OCI-LY3 (cell line): Measurements from ENCODE around the gene RCAN3.
A peak's percentile ranks its signal among the peaks of the same experiment; 100 is the strongest.

Experiments used
- H2AFZ ChIP-seq: fragments of 200-600, 300-600 bp; shearing (Covaris generic); 2 replicates; pipeline ENCODE4 v1.6.0; 2014; ENCODE audit warnings: antibody characterized with exemption, low read depth, low read length
- H3K27ac ChIP-seq: fragments of 200-600, 300-600 bp; sonication (generic); 2 replicates; pipeline ENCODE4 v1.5.1; 2014; ENCODE audit warnings: mild to moderate bottlenecking, low read length, moderate library complexity, mixed read lengths
- H3K27me3 ChIP-seq: fragments of 200-600, 300-600 bp; sonication (generic); 2 replicates; pipeline ENCODE4 v1.6.1; 2014; ENCODE audit warnings: low read depth, low read length, mixed read lengths
- H3K36me3 ChIP-seq: fragments of 200-600, 300-600 bp; sonication (generic); replicated peaks from 2 replicates; pipeline ENCODE3; 2014; ENCODE audit warnings: low read depth, low read length, mixed read lengths
- H3K4me1 ChIP-seq: fragments of 300-600, 200-600 bp; sonication (generic); 2 replicates; pipeline ENCODE4 v1.6.1; 2014; ENCODE audit warnings: low read length, mixed read lengths
- H3K4me2 ChIP-seq: fragments of 200-600, 300-600 bp; sonication (generic); 2 replicates; pipeline ENCODE4 v1.6.1; 2014; ENCODE audit warnings: low read length, mixed read lengths
- H3K4me3 ChIP-seq: fragments of 300-600, 200-600 bp; sonication (generic); 2 replicates; pipeline ENCODE4 v1.5.1; 2014; ENCODE audit warnings: antibody characterized with exemption, mild to moderate bottlenecking, low read length, moderate library complexity
- H3K79me2 ChIP-seq: fragments of 300-600, 200-600 bp; shearing (Covaris generic); 2 replicates; pipeline ENCODE4 v1.6.1; 2014; ENCODE audit warnings: mild to moderate bottlenecking, low read length, mixed read lengths
- H3K9ac ChIP-seq: fragments of 300-600, 200-600 bp; shearing (Covaris generic); 2 replicates; pipeline ENCODE4 v1.6.0; 2014; ENCODE audit warnings: mild to moderate bottlenecking, low read length, moderate library complexity
- H3K9me3 ChIP-seq: fragments of 200-600, 300-600 bp; shearing (Covaris generic); 2 replicates; pipeline ENCODE4 v1.6.1; 2014; ENCODE audit warnings: low read length, mixed read lengths; ENCODE audit not compliant: insufficient read depth
- H4K20me1 ChIP-seq: fragments of 200-600, 300-600 bp; sonication (generic); 2 replicates; pipeline ENCODE4 v1.6.1; 2016; ENCODE audit warnings: low read length, mixed read lengths; ENCODE audit not compliant: insufficient read depth
- CTCF ChIP-seq: fragments of 200-600, 300-600 bp; sonication (generic); IDR thresholded peaks from 2 replicates; pipeline ENCODE4 v1.5.1; 2014; ENCODE audit warnings: antibody characterized with exemption, low read length, low read depth
- EZH2phosphoT487 ChIP-seq: fragments of 200-600 bp; shearing (Covaris generic); IDR thresholded peaks from 2 replicates; pipeline ENCODE4 v1.6.1; 2018; ENCODE audit warnings: antibody characterized with exemption, mixed run types, low read depth

Gene RCAN3

DNA sequence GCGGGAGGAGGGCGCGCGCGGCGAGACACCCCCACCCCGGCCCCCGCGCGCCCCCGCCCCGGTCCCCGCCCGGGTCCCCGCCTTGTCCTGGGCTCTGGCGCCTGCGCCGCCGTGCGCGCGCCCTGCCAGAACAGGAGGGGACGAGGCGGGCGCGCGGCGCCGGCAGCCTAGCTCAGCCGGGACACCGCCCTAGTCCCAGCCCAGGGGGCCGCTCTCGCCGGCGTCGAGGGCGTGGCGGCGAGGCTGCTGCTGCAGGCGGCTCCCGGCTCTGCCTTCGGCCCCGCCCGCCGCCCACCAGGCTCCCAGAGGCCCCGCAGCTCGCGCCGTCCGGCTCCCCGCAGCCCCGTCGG, at the start of gene RCAN3:
Gene RCAN3, plus strand, starts transcription at position 128 of the 350 bp plus-strand sequence. CDS start 11,537 bp downstream, outside the sequence.
- Histone ChIP-seq H3K4me1 (peaks cover 15% of the 10 kb centered on the region), H3K4me3 (peak within 1 kb of the TSS; percentile 97), H4K20me1 (no peaks in the 10 kb centered on the region), H3K27ac (peak within 1 kb of the TSS; percentile 51), H3K27me3 (no peaks in the 10 kb centered on the region), H3K4me2 (peak within 1 kb of the TSS; percentile 92), H3K36me3 (no peaks in the 10 kb centered on the region), H2AFZ (peak within 1 kb of the TSS; percentile 88), H3K79me2 (no peaks in the 10 kb centered on the region), H3K9ac (peak within 1 kb of the TSS; percentile 92), H3K9me3 (no peaks in the 10 kb centered on the region)
- TF ChIP-seq CTCF (no peak), EZH2phosphoT487 (no peak)

DNA sequence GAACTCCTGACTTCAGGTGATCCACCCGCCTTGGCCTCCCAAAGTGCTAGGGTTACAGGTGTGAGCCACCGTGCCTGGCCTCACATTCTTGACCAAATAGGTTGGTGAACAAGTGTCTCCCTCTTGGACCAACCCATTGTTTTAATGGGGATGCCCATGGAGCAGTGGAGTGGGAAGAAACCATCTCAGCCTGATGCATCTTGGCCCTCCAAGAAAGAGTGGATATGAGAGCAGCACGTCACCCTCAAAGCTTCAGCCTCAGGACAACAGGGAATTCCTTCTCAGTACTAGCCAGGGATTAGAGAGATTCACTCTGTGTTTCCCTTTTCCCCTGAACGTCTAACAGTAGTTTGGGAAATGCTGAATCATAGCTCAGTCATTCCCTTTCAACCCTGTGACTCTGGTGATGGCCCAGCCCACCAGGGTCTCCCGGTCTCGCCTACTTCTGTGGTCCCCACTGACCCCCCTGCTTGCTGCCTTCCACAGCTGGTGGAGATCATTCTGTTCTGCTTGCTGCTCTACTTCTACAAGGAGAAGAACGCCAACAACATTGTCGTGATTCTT, 49.6 kb upstream of the RCAN3 start:
- H3K27me3 ChIP-seq: no peaks in the 10 kb centered on the region
- H3K9ac ChIP-seq: no peak overlapping the region
- H3K4me1 ChIP-seq: peaks cover 14% of the 10 kb centered on the region
- no peaks in the 10 kb centered on the region for H3K79me2 ChIP-seq
- H3K4me3 ChIP-seq: no peak overlapping the region
- H3K36me3 ChIP-seq: no peaks in the 10 kb centered on the region
- TF ChIP-seq EZH2phosphoT487 (no peak), CTCF (no peak)
- H3K4me2 ChIP-seq: no peak overlapping the region
- H3K9me3 ChIP-seq: no peaks in the 10 kb centered on the region
- no peak overlapping the region for H3K27ac ChIP-seq
- no peaks in the 10 kb centered on the region for H4K20me1 ChIP-seq
- H2AFZ ChIP-seq: no peak overlapping the region

GRCh38 chr1:24454673-24455072, 48.0 kb upstream of the RCAN3 start:
- H3K27me3 ChIP-seq: no peaks in the 10 kb centered on the region
- H2AFZ ChIP-seq: no peak overlapping the region
- H3K27ac ChIP-seq: peak overlapping the region; percentile 45
- H3K9me3 ChIP-seq: no peaks in the 10 kb centered on the region
- no peaks in the 10 kb centered on the region for H4K20me1 ChIP-seq
- peaks cover 14% of the 10 kb centered on the region for H3K4me1 ChIP-seq
- no peaks in the 10 kb centered on the region for H3K79me2 ChIP-seq
- H3K4me3 ChIP-seq: no peak overlapping the region
- no peaks in the 10 kb centered on the region for H3K36me3 ChIP-seq
- H3K4me2 ChIP-seq: peak overlapping the region; percentile 36
- no peak overlapping the region for H3K9ac ChIP-seq
- no peak for TF ChIP-seq EZH2phosphoT487
- TF ChIP-seq CTCF: no peak

DNA sequence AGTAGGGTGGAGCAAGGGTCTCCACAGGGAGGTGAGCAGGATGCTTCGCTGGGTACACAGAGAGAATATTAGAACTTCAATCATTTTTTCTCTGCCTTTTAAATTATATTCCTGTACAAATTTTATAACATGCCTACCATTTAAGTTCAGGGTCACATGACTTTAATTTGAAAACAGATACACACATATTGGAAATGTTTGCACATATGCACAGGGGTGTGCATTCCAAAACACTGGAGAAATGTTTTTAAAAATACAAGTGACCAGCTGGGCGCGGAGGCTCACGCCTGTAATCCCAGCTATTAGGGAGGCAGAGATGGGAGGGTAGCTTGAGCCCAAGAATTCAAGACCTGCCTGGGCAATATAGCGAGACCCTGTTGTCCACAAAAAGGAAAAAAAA, 47.4 kb upstream of the RCAN3 start:
- no peaks in the 10 kb centered on the region for H4K20me1 ChIP-seq
- H3K4me3 ChIP-seq: no peak overlapping the region
- TF ChIP-seq EZH2phosphoT487 (no peak), CTCF (no peak)

More for the DNA sequence above, 47.4 kb upstream of the RCAN3 start:
- H3K9ac ChIP-seq: no peak overlapping the region
- no peaks in the 10 kb centered on the region for H3K9me3 ChIP-seq
- H3K4me1 ChIP-seq: peaks cover 14% of the 10 kb centered on the region
- H3K79me2 ChIP-seq: no peaks in the 10 kb centered on the region
- H3K36me3 ChIP-seq: peaks cover 1% of the 10 kb centered on the region
- H3K4me2 ChIP-seq: no peak overlapping the region; the same call in 1 of the 2 replicates
- H2AFZ ChIP-seq: no peak overlapping the region
- no peaks in the 10 kb centered on the region for H3K27me3 ChIP-seq
- no peak overlapping the region for H3K27ac ChIP-seq
